K562 (cell line): ENCODE results near the gene KCNMB4. TPM values are rescaled to one million over a fixed set of nuclear protein-coding genes. Genes with fewer than 3 reads are reported as not detected.
A peak's percentile ranks its signal among the peaks of the same experiment; 100 is the strongest.

Experiments
- ADNP ChIP-seq: fragments of 200-800 bp; sonication (Bioruptor generic); IDR thresholded peaks from 2 replicates; pipeline ENCODE4 v1.6.1; 2016; ENCODE audit warnings: missing genetic modification characterization, missing compliant biosample characterization
- CAMTA2 ChIP-seq: fragments of 250-450 bp; sonication (Bioruptor Pico); conservative IDR thresholded peaks from 2 replicates; pipeline ENCODE4 v1.5.1; 2022
- CBX1 ChIP-seq: sonication (generic); IDR thresholded peaks from 2 replicates; pipeline ENCODE4 v1.6.1; 2016; ENCODE audit warnings: antibody characterized with exemption, low read depth, mild to moderate bottlenecking
- CLOCK ChIP-seq: fragments of 250-450 bp; sonication (Bioruptor Pico); IDR thresholded peaks from 2 replicates; pipeline ENCODE4 v1.4.0; 2020; ENCODE audit warnings: mild to moderate bottlenecking, moderate library complexity, borderline replicate concordance
- DDX20 ChIP-seq: fragments of 450-650 bp; IDR thresholded peaks from 2 replicates; pipeline ENCODE4 v1.6.1; 2016; ENCODE audit warnings: missing genetic modification characterization, low read depth, mild to moderate bottlenecking, missing compliant biosample characterization, moderate library complexity
- LCOR ChIP-seq: sonication (generic); formaldehyde crosslinking; IDR thresholded peaks from 2 replicates; pipeline ENCODE4 v1.8.0; 2022; ENCODE audit warnings: mild to moderate bottlenecking, missing genetic modification reagents
- NR2F6 ChIP-seq: fragments of 450-650 bp; formaldehyde crosslinking; IDR thresholded peaks from 2 replicates; pipeline ENCODE4 v1.4.0; 2020; ENCODE audit warnings: mild to moderate bottlenecking
- SIN3A ChIP-seq, 2 experiments: fragments of 150-350 bp in 1 of 2; IDR thresholded peaks; 2 replicates each; pipeline ENCODE4 v1.6.1; 2011 to 2016; ENCODE audit warnings: borderline replicate concordance in 2 of 2, low read depth in 2 of 2, low read length in 2 of 2, mild to moderate bottlenecking in 2 of 2, moderate library complexity in 2 of 2; ENCODE audit not compliant: control insufficient read depth in 1 of 2
- TEAD1 ChIP-seq, 2 experiments: fragments of 450-650 bp in 1 of 2; sonication (generic) in 1 of 2; formaldehyde crosslinking; IDR thresholded peaks; 2 replicates each; pipeline versions ENCODE4 v1.4.0 to v1.8.0; 2020 to 2022; ENCODE audit warnings: mild to moderate bottlenecking in 2 of 2, missing genetic modification reagents in 1 of 2
- ZNF696 ChIP-seq: fragments of 250-450 bp; sonication (Bioruptor Pico); conservative IDR thresholded peaks from 2 replicates; pipeline ENCODE4 v1.4.0; 2020; ENCODE audit warnings: mild to moderate bottlenecking, moderate library complexity
- ZNF785 ChIP-seq: fragments of 250-450 bp; sonication (Bioruptor Pico); IDR thresholded peaks from 2 replicates; pipeline ENCODE4 v1.4.0; 2020; ENCODE audit warnings: mild to moderate bottlenecking
- polyA plus RNA-seq, 8 experiments: library from polyadenylated mRNA; depleted of rRNA in 4 of 8; stranded (reverse) in 5 of 8; unstranded in 3 of 8; fragments of >200 nt; fragmentation: Nextera tagmentation in 2 of 8; fragmentation: Illumina TruSeq in 1 of 8; extraction: Ambion mirVana in 2 of 8; extraction: Trizol in 1 of 8; gene quantifications; 2 replicates each; pipeline versions ENCODE4 v1.2.1 to v1.2.3, GENCODE V29; 2011 to 2014; ENCODE audit warnings: inconsistent platforms in 1 of 8, missing spikeins in 1 of 8
- total RNA-seq, 7 experiments: library from RNA; depleted of rRNA in 6 of 7; stranded (reverse); fragments of >200 nt in 6 of 7; fragmentation: Illumina TruSeq in 2 of 7; extraction: Trizol in 2 of 7; gene quantifications; 2 replicates each; pipeline versions ENCODE4 v1.2.1 to v1.2.3, GENCODE V29; 2011 to 2021; ENCODE audit warnings: low replicate concordance in 1 of 7
- TF ChIP-seq, protein P1 (sequence below): sonication (generic); formaldehyde crosslinking; IDR thresholded peaks from 2 replicates; pipeline ENCODE4 v1.8.1; 2023; ENCODE audit warnings: mild to moderate bottlenecking, missing genetic modification reagents
- TF ChIP-seq, protein P2 (sequence below): fragments of 250-450 bp; sonication (Bioruptor Pico); IDR thresholded peaks from 2 replicates; pipeline ENCODE4 v1.4.0; 2020

Gene KCNMB4
- total and polyA plus RNA-seq, 9 of the 15 experiments (the other 6 are each of a cell fraction or from before 2014, with no cell fraction given): 0.01 to 0.14 (median 0.06) TPM; not detected in 1

DNA sequence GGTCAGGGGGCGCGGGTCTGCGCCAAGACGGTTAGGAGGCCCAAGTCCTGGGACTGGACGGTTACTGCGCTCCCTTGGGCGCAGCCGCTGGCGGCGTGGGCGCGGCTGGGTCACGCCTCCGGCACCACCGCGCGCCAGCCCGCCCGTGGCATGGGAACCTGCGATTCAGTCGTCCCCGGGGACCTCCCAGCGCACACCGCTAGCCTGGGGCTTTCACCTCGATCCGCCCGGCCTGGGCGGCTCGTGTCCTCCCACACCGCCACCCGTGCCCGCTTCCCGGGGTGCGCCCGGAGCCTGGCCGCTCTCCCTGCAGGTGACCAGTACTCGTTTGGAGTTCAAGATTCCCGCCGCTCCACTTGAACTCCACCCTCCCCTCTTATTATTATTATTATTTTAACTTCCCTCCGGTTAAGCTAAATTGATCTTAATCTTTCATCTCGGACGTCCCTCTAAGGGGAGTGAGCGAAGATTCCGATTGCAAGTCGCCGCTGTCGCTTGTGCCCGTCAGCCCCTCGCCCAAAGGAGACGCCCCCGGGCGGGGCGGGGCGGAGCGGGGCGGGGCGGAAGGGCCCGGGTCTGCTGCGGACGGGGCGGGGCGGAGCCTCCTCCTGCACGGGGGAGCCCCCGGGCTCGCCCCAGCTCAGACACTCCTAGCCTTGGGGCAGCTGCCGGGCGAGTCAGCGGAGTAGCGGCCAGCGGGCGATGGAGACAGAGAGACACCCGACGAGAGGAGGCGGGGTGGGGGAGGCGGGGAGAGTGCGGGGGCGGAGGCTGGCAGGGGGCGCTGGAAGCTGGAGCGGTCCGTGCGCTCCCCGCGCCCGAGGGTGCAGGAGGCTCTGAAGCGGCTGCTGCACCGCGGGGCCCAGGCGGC lies at the start of gene KCNMB4 (continued):
- TF ChIP-seq LCOR (CRISPR knock-in tag): no peak
- no peak for TF ChIP-seq NR2F6
- TF ChIP-seq CLOCK (CRISPR knock-in tag): no peak
- TF ChIP-seq DDX20: no peak
- TF ChIP-seq CAMTA2 (CRISPR knock-in tag): no peak
- TF ChIP-seq, protein P1, sequence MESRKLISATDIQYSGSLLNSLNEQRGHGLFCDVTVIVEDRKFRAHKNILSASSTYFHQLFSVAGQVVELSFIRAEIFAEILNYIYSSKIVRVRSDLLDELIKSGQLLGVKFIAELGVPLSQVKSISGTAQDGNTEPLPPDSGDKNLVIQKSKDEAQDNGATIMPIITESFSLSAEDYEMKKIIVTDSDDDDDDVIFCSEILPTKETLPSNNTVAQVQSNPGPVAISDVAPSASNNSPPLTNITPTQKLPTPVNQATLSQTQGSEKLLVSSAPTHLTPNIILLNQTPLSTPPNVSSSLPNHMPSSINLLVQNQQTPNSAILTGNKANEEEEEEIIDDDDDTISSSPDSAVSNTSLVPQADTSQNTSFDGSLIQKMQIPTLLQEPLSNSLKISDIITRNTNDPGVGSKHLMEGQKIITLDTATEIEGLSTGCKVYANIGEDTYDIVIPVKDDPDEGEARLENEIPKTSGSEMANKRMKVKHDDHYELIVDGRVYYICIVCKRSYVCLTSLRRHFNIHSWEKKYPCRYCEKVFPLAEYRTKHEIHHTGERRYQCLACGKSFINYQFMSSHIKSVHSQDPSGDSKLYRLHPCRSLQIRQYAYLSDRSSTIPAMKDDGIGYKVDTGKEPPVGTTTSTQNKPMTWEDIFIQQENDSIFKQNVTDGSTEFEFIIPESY (CRISPR knock-in tag): no peak
- no peak for TF ChIP-seq TEAD1 (CRISPR knock-in tag; IDR thresholded peaks at IDR 0.05)
- TF ChIP-seq ADNP (tag): no peak
- TF ChIP-seq SIN3A (IDR thresholded peaks at IDR 0.05; ENCODE audit: borderline replicate concordance in 2 of 2, control insufficient read depth in 1 of 2, low read depth in 2 of 2, low read length in 2 of 2): no peak
- TF ChIP-seq, protein P2, sequence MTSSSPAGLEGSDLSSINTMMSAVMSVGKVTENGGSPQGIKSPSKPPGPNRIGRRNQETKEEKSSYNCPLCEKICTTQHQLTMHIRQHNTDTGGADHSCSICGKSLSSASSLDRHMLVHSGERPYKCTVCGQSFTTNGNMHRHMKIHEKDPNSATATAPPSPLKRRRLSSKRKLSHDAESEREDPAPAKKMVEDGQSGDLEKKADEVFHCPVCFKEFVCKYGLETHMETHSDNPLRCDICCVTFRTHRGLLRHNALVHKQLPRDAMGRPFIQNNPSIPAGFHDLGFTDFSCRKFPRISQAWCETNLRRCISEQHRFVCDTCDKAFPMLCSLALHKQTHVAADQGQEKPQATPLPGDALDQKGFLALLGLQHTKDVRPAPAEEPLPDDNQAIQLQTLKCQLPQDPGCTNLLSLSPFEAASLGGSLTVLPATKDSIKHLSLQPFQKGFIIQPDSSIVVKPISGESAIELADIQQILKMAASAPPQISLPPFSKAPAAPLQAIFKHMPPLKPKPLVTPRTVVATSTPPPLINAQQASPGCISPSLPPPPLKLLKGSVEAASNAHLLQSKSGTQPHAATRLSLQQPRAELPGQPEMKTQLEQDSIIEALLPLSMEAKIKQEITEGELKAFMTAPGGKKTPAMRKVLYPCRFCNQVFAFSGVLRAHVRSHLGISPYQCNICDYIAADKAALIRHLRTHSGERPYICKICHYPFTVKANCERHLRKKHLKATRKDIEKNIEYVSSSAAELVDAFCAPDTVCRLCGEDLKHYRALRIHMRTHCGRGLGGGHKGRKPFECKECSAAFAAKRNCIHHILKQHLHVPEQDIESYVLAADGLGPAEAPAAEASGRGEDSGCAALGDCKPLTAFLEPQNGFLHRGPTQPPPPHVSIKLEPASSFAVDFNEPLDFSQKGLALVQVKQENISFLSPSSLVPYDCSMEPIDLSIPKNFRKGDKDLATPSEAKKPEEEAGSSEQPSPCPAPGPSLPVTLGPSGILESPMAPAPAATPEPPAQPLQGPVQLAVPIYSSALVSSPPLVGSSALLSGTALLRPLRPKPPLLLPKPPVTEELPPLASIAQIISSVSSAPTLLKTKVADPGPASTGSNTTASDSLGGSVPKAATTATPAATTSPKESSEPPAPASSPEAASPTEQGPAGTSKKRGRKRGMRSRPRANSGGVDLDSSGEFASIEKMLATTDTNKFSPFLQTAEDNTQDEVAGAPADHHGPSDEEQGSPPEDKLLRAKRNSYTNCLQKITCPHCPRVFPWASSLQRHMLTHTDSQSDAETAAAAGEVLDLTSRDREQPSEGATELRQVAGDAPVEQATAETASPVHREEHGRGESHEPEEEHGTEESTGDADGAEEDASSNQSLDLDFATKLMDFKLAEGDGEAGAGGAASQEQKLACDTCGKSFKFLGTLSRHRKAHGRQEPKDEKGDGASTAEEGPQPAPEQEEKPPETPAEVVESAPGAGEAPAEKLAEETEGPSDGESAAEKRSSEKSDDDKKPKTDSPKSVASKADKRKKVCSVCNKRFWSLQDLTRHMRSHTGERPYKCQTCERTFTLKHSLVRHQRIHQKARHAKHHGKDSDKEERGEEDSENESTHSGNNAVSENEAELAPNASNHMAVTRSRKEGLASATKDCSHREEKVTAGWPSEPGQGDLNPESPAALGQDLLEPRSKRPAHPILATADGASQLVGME (CRISPR knock-in tag): no peak
- no peak for TF ChIP-seq ZNF696 (CRISPR knock-in tag)
- TF ChIP-seq CBX1: 0 out of 2 replicates have a peak, but pooled peaks have one; percentile 26
- TF ChIP-seq ZNF785 (CRISPR knock-in tag): no peak
